NOMO-1 treated with dmso at 0.1 percent for 144 hours (cell line): ENCODE measurements around the gene DBF4B.
A peak's percentile ranks its signal among the peaks of the same experiment; 100 is the strongest.

Source experiments
- DNase-seq: peaks from one replicate; lab custom pipeline; 2025; ENCODE audit not compliant: unreplicated experiment; lab: John Stamatoyannopoulos, UW

The DBF4B gene

GRCh38 chr17:44776628-44777393, 68.3 kb downstream of the DBF4B start:
- no peak for DNase-seq

DNA sequence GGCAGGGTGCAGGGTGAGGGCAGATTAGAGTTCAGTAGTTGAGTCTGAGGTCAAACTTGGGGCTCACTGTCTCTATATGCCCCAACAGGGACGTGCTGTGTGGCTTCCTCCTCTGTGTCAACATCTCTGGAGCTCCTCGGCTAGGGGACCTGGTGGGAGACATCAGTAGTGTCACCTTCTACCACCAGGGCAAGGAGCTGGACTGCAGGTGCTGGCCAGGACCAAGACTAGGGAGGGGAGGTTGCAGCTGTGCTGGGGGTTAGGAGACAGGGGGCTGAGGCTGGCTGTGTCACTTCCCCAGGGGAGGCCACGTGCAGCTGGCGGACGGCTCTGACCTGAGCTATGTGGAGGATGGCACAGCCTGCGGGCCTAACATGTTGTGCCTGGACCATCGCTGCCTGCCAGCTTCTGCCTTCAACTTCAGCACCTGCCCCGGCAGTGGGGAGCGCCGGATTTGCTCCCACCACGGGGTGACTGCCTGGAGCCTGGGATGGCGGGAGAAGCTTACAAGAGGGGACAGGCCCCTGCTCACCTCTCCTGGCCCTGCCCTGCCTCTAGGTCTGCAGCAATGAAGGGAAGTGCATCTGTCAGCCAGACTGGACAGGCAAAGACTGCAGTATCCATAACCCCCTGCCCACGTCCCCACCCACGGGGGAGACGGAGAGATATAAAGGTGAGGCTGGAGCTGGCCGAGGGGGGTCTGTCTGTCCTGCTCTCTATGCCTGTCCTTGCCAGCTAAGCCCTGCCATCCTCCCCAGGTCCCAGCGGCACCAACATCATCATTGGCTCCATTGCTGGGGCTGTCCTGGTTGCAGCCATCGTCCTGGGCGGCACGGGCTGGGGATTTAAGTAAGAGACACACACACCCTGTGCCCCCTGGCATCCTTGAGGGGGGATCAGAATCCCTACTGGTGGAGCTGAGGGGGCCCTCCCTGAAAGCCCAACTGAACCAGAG, 69.2 kb downstream of the DBF4B start:
- DNase-seq, result no peak

DNA sequence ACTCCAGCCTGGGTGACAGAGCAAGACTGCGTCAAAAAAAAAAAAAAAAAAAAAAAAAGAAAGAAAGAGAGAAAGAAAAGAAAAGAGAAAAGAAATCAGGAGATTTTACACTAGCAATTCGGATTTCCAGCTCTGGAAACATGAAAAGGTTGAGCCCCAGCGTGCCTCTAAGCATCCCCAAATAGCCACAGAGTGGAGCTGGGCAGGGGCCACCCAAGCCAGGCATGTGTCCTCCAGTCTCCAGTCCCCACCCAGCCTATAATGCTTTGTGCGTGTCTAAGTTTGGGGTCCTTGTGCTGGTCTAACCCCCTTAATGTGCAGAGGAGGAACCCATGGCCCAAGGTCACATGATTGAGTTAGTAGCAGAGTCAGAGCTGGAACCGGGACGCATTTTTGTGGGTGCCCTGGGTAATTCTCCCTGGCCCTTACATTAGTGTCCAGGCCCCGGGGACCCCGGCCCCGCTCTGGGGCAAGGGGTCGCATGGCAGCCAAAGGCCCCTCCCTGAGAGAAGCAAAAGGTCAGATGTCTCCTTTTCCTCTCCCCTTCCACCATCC, 70.3 kb downstream of the DBF4B start:
- DNase-seq, result no peak

GRCh38 chr17:44779211-44780025, 71.0 kb downstream of the DBF4B start:
- peak; percentile 57 for DNase-seq

DNA sequence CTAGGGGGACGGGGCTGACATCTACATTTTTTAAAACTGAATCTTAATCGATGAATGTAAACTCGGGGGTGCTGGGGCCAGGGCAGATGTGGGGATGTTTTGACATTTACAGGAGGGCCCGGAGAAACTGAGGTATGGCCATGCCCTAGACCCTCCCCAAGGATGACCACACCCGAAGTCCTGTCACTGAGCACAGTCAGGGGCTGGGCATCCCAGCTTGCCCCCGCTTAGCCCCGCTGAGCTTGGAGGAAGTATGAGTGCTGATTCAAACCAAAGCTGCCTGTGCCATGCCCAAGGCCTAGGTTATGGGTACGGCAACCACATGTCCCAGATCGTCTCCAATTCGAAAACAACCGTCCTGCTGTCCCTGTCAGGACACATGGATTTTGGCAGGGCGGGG, 71.7 kb downstream of the DBF4B start:
- no peak for DNase-seq

GRCh38 chr17:44780845-44781480, 72.5 kb downstream of the DBF4B start:
- no peak for DNase-seq

GRCh38 chr17:44781551-44782325, 73.3 kb downstream of the DBF4B start:
- no peak for DNase-seq

DNA sequence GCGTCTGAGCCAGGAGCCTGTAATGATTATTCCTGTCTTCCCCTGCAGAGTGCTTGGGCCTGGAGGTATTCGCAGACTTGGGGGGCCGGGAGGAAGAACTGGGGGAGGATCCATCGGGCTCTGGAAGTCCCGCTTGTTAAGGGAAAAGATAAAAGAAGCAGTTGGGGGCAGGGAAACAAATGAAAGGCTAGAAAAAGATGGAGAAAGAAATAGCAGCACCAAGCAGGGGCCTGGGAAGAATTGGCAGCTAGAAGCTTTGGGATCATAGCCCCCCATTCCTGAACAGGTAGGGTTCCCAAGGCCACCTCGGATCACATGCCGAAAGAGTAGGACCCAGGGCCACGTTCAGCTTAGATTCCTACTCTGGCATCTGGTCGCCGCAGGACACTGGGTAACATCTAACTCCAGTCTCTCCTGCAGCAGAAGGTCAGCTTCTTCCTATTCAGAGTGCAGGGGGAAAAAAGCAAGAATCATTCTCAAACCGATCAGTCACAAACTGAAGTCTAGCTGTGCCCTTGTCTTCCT, 73.9 kb downstream of the DBF4B start:
- no peak for DNase-seq

DNA sequence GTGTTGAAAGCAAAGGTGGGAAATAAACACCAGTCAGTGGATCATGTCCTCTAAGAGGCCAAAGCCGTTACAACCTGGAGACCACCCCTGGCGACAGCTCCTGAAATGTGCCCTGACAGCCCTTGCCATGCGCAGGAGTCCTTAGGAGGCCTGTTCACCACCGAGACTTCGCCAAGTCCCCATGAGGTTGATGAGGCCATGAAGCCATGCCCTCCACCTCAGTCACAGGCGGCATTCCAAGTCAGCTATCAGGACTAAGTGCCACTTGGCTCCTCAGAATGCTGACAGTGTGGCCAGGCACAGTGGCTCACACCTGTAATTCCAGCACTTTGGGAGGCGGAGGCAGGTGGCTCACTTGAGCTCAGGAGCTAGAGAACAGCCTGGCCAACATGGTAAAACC, 77.5 kb downstream of the DBF4B start:
- no peak for DNase-seq

DNA sequence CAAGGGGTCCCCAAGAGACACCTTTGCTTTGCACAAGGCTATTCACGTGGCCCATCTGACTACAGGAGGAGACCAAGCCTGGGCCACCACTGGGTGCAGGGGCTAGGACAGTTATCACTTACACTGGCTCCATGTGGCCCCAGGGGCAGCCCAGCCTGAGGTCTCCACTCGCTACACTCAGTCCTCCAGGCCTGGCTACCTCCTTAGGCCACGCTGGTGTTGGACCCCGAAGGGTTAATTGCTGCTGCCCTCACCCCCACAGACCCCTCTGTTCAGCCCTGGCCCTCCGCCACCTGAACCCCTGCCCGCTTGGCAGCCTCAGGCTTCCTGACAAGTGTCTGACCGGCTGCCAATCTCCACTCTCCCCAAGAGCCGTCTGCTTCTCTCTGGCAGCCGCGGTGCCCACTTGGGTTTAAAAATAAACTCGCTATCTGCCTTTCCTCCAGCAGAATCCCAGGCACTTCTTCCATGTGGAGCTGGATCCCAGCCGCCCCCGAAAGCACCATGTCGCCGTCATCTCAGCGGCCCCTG, 78.2 kb downstream of the DBF4B start:
- no peak for DNase-seq

DNA sequence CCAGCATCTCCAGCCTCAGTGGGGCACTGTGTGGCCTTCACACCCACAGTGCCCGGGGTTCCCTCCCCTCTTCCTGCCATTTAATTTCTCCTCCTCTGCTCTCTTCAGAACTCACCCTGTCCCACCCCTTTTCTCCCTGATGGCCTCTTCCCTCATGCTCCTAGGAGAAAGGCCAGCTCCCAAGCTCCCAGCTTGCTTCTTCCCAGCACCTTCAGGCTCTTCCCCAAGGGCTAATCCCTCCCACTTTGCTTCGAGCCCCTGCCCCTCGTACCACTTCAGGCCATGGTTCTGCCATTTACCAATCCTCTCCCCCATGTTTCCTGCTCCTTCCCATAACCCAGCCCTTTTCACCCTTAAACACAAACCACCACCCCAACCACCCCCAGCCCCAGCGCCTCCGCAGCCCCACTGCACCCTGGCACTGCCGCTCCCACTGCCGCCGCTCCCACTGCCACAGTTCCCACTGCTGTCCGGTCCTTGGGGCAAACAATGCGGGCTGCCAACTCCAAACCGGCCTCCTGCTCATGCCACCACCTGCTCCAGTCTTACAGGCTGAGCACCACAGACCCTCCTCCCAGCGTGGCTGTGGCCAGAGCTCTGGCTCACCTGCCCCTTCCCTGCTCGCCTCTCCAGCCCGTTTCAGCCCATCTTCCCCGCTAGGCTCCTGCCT, 78.9 kb downstream of the DBF4B start:
- no peak for DNase-seq

- DNase-seq, result no peak
These were observed 79.7 kb downstream of the DBF4B start for GRCh38 chr17:44788139-44788538.

DNA sequence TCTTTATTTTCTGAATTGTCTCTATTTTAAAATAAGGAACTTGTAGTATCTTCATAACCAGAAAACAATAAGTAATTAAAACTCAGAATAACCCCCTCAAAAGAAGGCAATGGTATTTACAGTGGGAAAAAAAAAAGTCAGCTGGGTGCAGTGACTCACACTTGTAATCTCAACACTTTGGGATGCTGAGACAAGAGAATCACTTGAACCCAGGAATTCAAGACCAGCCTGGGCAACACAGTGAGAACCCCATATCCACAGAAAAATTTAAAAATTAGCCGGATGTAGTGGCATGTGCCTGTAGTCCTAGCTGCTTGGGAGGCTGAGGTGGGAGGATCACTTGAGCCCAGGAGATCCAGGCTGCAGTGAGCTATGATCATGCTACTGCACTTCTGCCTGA, 83.8 kb downstream of the DBF4B start:
- no peak for DNase-seq

- DNase-seq, result no peak
These were observed 85.7 kb downstream of the DBF4B start for GRCh38 chr17:44793885-44794842.

DNA sequence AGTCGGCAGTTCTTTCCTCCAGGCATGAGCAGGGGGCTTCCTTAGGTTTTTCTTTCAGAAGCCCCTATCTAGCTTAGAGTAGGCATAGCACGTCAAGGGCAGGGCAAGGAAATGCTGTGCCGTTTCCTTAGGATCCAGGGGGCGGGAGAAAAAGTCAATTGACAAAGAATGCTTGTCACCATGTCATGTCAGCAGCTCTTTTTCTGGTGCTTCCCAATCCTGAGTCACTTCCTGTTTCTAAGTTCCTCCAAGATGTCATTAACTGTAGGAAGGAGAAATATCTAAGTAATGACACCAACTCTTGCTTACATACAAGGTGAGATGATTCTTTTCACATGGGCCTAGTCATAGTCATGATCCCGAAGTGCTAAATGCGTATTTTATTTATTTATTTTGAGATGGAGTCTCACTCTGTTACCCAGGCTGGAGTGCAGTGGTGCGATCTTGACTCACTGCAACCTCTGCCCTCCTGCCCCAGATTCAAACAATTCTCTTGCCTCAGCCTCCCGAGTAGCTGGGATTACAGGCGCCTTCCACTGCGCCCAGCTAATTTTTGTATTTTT, 86.5 kb downstream of the DBF4B start:
- peak; percentile 39 for DNase-seq

- no peak for DNase-seq
These were observed 87.0 kb downstream of the DBF4B start for GRCh38 chr17:44795421-44795820.

DNA sequence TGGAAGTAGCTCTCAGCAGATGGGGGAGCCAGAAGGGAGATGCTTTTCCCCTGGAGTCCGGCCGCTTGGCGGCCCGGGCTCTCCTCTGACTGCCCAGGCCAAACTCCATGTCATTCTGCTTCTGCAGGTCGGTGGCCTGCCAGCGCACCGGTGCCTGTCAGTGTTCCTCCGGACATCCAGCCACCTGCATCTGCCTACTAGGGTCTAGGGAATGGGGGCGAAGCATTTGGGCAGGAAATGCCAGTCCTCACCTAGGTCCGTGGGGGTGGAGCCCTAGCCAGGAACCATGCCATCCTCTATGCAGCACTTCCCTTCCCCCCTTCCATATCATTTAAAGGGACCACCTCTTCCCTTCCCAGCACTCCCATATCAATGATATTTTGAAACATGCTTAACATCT, 87.5 kb downstream of the DBF4B start:
- DNase-seq, result no peak
